CD4-positive, alpha-beta T cell treated with Interleukin-15 for 4 hours (primary cell): Measurements from ENCODE around the gene HUNK.

Experiments used
- DNase-seq: peaks from one replicate; pipeline ENCODE4 v3.0.0-alpha.2; 2020; ENCODE audit warnings: low spot score

HUNK gene

GRCh38 chr21:31896019-31896418, 23.2 kb downstream of the HUNK start:
- DNase-seq, result no peak

GRCh38 chr21:31897311-31897710, 24.5 kb downstream of the HUNK start:
- no peak for DNase-seq

GRCh38 chr21:31898933-31899630, 26.3 kb downstream of the HUNK start:
- DNase-seq, result no peak

- no peak for DNase-seq
These were observed 27.5 kb downstream of the HUNK start for GRCh38 chr21:31900121-31900895.

GRCh38 chr21:31901315-31901714, 28.5 kb downstream of the HUNK start:
- DNase-seq, result no peak

GRCh38 chr21:31902438-31902837, 29.6 kb downstream of the HUNK start:
- no peak for DNase-seq

DNA sequence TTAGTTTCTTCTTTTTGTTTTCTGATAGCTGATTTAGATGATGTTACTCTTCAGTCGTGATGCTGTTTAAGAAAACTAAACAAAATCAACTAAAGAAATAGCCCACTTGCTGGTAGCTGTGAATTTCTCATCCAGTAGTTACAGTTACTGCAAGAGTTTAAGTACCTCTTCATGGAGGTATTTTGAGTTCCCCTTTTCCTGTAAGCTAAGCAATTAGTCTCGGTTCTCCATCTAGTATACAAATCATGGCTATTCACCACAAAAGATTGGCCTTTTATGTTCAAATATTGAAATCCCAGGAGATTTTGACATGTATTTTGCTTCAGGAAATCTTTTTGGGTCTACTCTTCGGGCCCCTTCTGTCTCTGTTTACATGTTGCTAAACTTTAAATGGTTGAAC, 31.1 kb downstream of the HUNK start:
- DNase-seq, result no peak

- DNase-seq, result no peak
These were observed 33.0 kb downstream of the HUNK start for GRCh38 chr21:31905503-31906451.

- DNase-seq, result no peak
These were observed 35.5 kb downstream of the HUNK start for GRCh38 chr21:31908106-31909031.

- no peak for DNase-seq
These were observed 36.6 kb downstream of the HUNK start for GRCh38 chr21:31909153-31910073.

- no peak for DNase-seq
These were observed 37.3 kb downstream of the HUNK start for GRCh38 chr21:31910074-31910470.

DNA sequence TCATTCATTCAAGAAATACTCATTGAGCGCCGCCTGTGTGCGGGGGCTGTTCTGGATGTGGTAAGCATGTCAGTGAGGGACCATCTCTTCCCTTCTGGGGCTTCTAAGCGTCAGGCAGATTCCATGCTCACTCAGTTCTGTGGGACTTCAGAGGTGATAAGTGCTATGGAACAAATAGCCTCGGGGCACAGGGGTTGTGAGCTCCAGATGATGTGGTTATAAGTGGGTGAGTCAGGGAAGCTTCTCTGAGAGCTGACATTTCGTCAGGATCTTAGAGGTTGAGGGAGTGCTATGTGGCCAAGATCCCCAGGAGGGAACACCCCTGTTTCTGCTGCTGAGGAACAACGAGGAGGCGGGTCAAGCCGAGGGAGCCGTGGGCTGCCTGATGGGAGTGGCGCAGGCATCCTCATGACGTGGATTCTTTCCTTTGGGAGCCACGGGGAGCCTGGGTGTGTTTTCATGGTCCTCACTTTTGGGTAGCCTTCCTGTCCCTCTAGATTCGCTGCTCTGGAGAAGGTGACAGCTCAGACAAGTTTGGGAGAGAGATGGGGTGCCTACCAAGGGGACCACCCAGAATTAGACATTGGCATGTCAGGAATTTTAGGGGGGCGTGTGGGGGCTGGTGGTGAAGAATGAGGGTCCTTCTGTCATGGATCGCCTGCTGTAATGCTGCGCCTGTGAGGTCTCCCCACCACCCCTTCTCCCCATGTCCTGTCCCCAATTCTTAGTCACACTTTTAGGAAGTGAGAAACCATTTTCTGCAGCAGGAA, 38.5 kb downstream of the HUNK start:
- no peak for DNase-seq

- DNase-seq, result no peak
These were observed 39.7 kb downstream of the HUNK start for GRCh38 chr21:31912501-31912900.

DNA sequence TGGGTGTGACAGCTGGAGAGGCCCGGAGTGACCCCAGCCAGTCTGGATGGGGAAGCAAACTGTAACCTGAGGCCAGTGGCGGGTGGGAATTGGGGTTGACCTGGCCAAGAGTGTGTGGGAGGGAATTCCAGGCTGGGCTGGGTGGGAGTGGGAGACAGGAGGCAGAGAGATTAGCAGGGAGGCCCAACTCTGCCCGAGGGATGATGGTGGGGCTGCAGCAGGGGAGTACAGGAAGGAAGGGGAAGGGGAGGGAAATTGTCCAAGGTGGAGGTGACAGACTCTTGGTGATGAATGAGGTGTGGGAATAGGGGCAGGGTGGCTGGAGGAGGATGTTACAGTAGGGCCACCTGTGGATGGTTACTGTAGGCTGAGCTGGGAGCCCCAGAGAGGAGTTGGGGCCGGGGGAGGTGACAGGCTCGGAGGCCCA, 40.4 kb downstream of the HUNK start:
- no peak for DNase-seq

DNA sequence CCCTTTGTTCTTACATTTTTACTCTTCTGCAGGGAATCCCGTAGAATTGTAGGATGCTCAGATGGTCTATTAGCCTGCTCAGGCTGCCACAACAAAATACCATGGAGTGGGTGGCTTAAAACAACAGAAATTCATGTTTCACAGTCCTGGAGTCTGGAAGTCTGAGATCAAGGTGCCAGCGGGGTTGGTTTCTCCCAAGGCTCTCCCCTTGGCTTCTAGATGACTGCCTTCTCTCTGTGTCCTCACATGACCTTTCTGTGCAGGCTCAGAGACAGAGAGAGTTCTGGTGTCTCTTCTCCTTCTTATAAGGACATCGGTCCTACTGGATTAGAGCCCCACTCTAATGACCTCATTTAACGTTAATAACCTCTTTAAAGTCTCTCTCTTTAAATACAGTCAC, 41.7 kb downstream of the HUNK start:
- no peak for DNase-seq

GRCh38 chr21:31915566-31915965, 42.7 kb downstream of the HUNK start:
- DNase-seq, result no peak

- no peak for DNase-seq
These were observed 44.3 kb downstream of the HUNK start for GRCh38 chr21:31917108-31917507.

DNA sequence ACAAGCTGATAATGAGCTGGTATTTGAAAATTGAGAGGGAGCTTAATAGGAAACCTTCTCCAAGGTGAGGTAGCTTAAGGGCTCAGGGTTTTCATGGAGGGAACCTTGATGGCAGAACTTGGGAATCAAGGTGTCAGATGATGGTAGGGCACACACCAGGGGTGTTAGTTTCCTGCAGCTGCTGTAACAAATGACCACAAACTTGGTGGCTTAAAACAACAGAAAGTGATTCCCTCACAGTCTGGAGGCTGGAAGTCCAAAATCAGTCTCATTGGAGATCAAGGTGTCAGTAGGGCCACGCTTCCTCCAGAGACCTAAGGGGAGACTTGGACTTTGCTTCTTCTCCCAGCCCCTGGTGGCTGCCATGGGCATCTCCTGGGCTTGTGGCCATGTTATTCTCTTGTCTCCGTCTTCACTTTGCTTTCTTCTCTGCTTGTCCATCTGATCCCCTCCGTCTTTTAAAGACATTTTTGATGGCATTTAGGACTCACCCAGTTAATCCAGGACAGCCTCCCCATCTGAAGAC, 45.5 kb downstream of the HUNK start:
- no peak for DNase-seq

DNA sequence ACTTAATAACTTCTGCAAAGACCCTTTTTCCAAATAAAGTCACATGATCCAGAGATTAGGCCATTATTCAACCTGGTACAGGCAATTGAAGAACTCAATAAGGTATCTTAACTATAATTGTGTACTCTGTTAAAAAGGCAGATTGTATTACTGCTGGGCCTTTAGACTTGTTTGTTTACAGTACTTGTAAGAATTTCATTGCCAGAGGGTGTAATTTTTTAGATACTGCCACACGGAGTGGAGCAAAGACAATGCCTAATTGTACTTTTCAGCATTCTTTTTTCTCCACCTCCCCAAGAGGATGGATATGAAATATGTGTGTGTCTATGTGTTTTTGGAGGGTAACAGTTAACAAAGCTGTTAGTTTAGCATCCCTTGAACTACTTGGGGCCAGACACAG, 47.5 kb downstream of the HUNK start:
- DNase-seq, result no peak
